ENCODE data around the gene SPSB1. TPM values are rescaled to one million over a fixed set of nuclear protein-coding genes. Genes with fewer than 3 reads are reported as not detected.

SPSB1 gene
- total RNA-seq, 1 donor: 23.2 TPM

DNA sequence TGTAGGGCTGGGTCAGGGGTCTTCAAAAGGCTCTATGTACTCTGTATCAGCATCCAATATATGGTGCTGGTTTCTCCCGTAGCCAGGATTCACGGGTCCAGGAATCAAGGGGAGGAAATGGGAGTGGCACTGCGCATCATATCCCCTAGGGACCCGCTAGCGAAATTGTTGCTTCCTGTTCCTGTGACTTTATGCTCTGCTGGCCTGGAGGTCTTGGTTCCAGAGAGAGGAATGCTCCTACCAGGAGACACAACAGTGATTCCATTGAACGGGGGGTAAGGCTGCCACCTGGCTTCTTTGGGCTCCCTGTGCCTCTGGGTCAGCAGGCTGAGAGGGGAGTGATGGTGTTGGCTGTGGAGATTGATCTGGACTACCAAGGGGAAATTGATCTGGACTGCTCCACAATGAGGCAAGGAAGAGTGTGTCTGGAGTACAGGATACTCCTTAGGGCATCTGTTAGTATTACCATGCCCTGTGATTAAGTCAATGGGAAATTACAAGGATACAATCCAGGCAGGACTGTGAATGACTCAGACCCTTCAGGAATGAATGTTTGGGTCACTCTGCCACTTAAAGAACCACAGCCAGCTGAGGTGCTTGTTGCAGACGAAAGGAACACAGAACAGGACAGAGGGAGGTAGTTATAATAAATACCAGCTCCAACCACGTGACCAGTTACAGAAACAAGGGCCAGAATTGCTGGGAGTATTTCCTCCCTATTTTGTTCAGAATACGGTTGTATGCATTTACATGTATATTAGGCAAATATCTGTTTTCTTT lies 10.2 kb downstream of the SPSB1 start:
- Histone ChIP-seq H4K20me1 (ENCODE audit: insufficient read depth, low read length) (peaks cover 74% of the 10 kb centered on the region), H3K4me2 (ENCODE audit: insufficient read depth, low read length) (peak overlapping the region; percentile 74)
- TF ChIP-seq, protein P1, sequence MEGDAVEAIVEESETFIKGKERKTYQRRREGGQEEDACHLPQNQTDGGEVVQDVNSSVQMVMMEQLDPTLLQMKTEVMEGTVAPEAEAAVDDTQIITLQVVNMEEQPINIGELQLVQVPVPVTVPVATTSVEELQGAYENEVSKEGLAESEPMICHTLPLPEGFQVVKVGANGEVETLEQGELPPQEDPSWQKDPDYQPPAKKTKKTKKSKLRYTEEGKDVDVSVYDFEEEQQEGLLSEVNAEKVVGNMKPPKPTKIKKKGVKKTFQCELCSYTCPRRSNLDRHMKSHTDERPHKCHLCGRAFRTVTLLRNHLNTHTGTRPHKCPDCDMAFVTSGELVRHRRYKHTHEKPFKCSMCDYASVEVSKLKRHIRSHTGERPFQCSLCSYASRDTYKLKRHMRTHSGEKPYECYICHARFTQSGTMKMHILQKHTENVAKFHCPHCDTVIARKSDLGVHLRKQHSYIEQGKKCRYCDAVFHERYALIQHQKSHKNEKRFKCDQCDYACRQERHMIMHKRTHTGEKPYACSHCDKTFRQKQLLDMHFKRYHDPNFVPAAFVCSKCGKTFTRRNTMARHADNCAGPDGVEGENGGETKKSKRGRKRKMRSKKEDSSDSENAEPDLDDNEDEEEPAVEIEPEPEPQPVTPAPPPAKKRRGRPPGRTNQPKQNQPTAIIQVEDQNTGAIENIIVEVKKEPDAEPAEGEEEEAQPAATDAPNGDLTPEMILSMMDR (IDR thresholded peaks at IDR 0.05; ENCODE audit: extremely low read depth, low read depth, low read length): no peak

DNA sequence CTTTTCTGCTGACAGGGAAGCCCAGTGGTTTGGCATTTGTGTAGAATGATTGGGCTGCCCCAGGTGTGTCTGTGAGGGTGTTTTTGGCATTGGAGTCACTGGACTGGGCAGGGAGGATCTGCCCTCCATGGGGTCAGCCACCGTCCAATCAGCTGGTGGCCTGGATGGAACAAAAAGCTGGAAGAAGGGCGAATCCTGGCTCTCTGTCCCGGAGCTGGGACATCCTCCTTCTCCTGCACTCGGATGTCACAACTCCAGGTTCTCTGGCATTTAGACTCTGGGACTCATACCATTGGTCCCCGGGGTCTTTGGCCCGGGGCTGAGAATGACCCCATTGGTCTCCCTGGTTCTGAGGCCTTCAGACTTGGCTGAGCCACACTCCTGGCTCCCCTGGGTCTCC lies 11.2 kb downstream of the SPSB1 start:
- peak; percentile 1 for DNase-seq (ENCODE audit: insufficient read length, low spot score, missing footprints)
- no peak overlapping the region for H2AFZ ChIP-seq (ENCODE audit: low read length)
- TF ChIP-seq, protein P1 (IDR thresholded peaks at IDR 0.05; ENCODE audit: extremely low read depth, low read depth, low read length): no peak
- H3K4me2 ChIP-seq (ENCODE audit: insufficient read depth, low read length): no peak overlapping the region
- H3K36me3 ChIP-seq (ENCODE audit: insufficient read depth, low read length): no peaks in the 10 kb centered on the region
- peak overlapping the region; percentile 87 for H3K27ac ChIP-seq (ENCODE audit: low read depth, low read length)
- H3K27me3 ChIP-seq (ENCODE audit: insufficient read depth, low read length): no peaks in the 10 kb centered on the region
- H3K4me3 ChIP-seq (ENCODE audit: insufficient read depth, low read length): no peak overlapping the region
- H3K9me3 ChIP-seq (ENCODE audit: low read depth, low read length): no peaks in the 10 kb centered on the region
- H3K4me1 ChIP-seq (ENCODE audit: insufficient read depth, low read length): peaks cover 28% of the 10 kb centered on the region
- H3K79me2 ChIP-seq (ENCODE audit: insufficient read depth, low read length): peaks cover 92% of the 10 kb centered on the region
- peaks cover 78% of the 10 kb centered on the region for H4K20me1 ChIP-seq (ENCODE audit: insufficient read depth, low read length)

More for the DNA sequence above, 10.2 kb downstream of the SPSB1 start:
- no peak overlapping the region for H2AFZ ChIP-seq (ENCODE audit: low read length)
- peak overlapping the region; percentile 10 for H3K4me3 ChIP-seq (ENCODE audit: insufficient read depth, low read length)
- no peaks in the 10 kb centered on the region for H3K36me3 ChIP-seq (ENCODE audit: insufficient read depth, low read length)
- peak overlapping the region; percentile 87 for H3K27ac ChIP-seq (ENCODE audit: low read depth, low read length)
- no peaks in the 10 kb centered on the region for H3K27me3 ChIP-seq (ENCODE audit: insufficient read depth, low read length)
- peak; percentile 94 for DNase-seq (ENCODE audit: insufficient read length, low spot score, missing footprints)
- peaks cover 92% of the 10 kb centered on the region for H3K79me2 ChIP-seq (ENCODE audit: insufficient read depth, low read length)
- no peaks in the 10 kb centered on the region for H3K9me3 ChIP-seq (ENCODE audit: low read depth, low read length)
- peaks cover 28% of the 10 kb centered on the region for H3K4me1 ChIP-seq (ENCODE audit: insufficient read depth, low read length)

DNA sequence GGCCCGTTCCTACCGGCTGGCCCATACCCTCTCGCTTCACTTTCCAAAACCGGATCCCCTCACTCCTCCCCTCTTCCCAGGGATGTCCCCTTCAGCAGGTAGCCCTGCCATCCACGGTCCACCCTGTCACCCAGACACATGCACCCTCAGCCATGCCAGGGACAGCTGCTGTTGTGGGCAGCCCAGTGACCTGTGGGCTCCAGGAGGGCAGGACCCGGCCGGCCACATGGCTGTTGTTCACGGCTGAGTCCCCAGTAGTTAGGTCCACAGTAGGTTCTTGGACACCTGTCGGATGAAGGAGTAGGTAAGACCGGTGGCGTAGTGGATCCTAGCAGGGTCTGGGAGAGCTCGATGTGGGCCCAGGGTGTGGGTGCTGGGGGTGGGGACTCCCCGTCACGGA lies 12.5 kb downstream of the SPSB1 start:
- Histone ChIP-seq H3K9me3 (ENCODE audit: low read depth, low read length) (no peaks in the 10 kb centered on the region), H3K4me1 (ENCODE audit: insufficient read depth, low read length) (peaks cover 24% of the 10 kb centered on the region), H3K36me3 (ENCODE audit: insufficient read depth, low read length) (no peaks in the 10 kb centered on the region), H3K4me3 (ENCODE audit: insufficient read depth, low read length) (no peak overlapping the region), H3K4me2 (ENCODE audit: insufficient read depth, low read length) (no peak overlapping the region), H2AFZ (ENCODE audit: low read length) (no peak overlapping the region), H3K79me2 (ENCODE audit: insufficient read depth, low read length) (peaks cover 96% of the 10 kb centered on the region), H4K20me1 (ENCODE audit: insufficient read depth, low read length) (peaks cover 85% of the 10 kb centered on the region), H3K27ac (ENCODE audit: low read depth, low read length) (no peak overlapping the region), H3K27me3 (ENCODE audit: insufficient read depth, low read length) (no peaks in the 10 kb centered on the region)
- peak; percentile 27 for DNase-seq (ENCODE audit: insufficient read length, low spot score, missing footprints)
- TF ChIP-seq, protein P1 (IDR thresholded peaks at IDR 0.05; ENCODE audit: extremely low read depth, low read depth, low read length): no peak

DNA sequence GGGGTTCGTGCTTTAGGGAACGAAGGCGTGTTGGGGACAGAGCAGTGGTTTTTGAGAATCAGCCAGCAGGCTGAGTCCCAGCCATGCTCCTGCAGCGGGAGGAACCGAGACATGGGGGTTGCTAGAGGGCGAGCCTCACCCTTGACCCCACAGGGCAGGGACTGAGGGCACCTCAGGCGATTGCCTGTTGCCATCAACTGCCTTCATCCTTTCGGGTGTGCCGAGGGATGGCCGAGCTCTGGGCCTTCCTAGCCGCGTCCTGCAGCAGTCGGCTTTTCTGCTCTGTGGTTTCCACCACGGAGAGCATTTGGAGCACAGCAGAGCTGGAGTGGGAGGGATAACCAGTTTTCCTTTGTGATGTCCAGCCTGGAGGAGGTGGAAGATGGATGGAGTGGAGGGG lies 13.3 kb downstream of the SPSB1 start:
- no peak overlapping the region for H2AFZ ChIP-seq (ENCODE audit: low read length)
- DNase-seq (ENCODE audit: insufficient read length, low spot score, missing footprints): peak; percentile 4
- no peak overlapping the region for H3K27ac ChIP-seq (ENCODE audit: low read depth, low read length)
- peaks cover 17% of the 10 kb centered on the region for H3K4me1 ChIP-seq (ENCODE audit: insufficient read depth, low read length)
- no peaks in the 10 kb centered on the region for H3K36me3 ChIP-seq (ENCODE audit: insufficient read depth, low read length)
- no peak overlapping the region for H3K4me3 ChIP-seq (ENCODE audit: insufficient read depth, low read length)
- no peaks in the 10 kb centered on the region for H3K27me3 ChIP-seq (ENCODE audit: insufficient read depth, low read length)
- H3K79me2 ChIP-seq (ENCODE audit: insufficient read depth, low read length): peaks cover 96% of the 10 kb centered on the region
- H4K20me1 ChIP-seq (ENCODE audit: insufficient read depth, low read length): peaks cover 85% of the 10 kb centered on the region
- TF ChIP-seq, protein P1 (IDR thresholded peaks at IDR 0.05; ENCODE audit: extremely low read depth, low read depth, low read length): no peak
- no peak overlapping the region for H3K4me2 ChIP-seq (ENCODE audit: insufficient read depth, low read length)
- no peaks in the 10 kb centered on the region for H3K9me3 ChIP-seq (ENCODE audit: low read depth, low read length)
